ENCODE results near the gene HSD17B7.
"Not testable (repeated sequence)": the region's sequence is repeated elsewhere in the genome, so short reads cannot be mapped to it uniquely, and the experiment has no call there.

The HSD17B7 gene

GRCh38 chr1:162790303-162790984, at the start of gene HSD17B7:
Gene HSD17B7, plus strand, starts transcription at chr1:162790702. Its CDS starts 99 bp downstream, at chr1:162790801.
- DNase-seq, result peak; percentile 96

GRCh38 chr1:162740755-162741154, 49.7 kb upstream of the HSD17B7 start:
- DNase-seq, result no peak

GRCh38 chr1:162741574-162741973, 48.9 kb upstream of the HSD17B7 start:
- no peak for DNase-seq

GRCh38 chr1:162746264-162746942, 44.1 kb upstream of the HSD17B7 start:
- DNase-seq, result not testable (repeated sequence)

- no peak for DNase-seq
These were observed 37.4 kb upstream of the HSD17B7 start for GRCh38 chr1:162753001-162753658.

- DNase-seq, result no peak
These were observed 36.4 kb upstream of the HSD17B7 start for GRCh38 chr1:162753998-162754585.

GRCh38 chr1:162755306-162755705, 35.2 kb upstream of the HSD17B7 start:
- no peak for DNase-seq

- DNase-seq, result no peak
These were observed 34.0 kb upstream of the HSD17B7 start for GRCh38 chr1:162756523-162756922.

- DNase-seq, result no peak
These were observed 33.0 kb upstream of the HSD17B7 start for GRCh38 chr1:162757476-162757875.

- no peak for DNase-seq
These were observed 24.7 kb upstream of the HSD17B7 start for GRCh38 chr1:162765788-162766187.

GRCh38 chr1:162772571-162773154, 17.8 kb upstream of the HSD17B7 start:
- no peak for DNase-seq

- DNase-seq, result no peak
These were observed 16.5 kb upstream of the HSD17B7 start for GRCh38 chr1:162774007-162774406.

- DNase-seq, result no peak
These were observed 11.5 kb upstream of the HSD17B7 start for GRCh38 chr1:162779043-162779442.

- no peak for DNase-seq
These were observed 7.8 kb upstream of the HSD17B7 start for GRCh38 chr1:162782671-162783070.

- not testable (repeated sequence) for DNase-seq
These were observed 5.6 kb upstream of the HSD17B7 start for GRCh38 chr1:162784926-162785325.

GRCh38 chr1:162788783-162789182, 1.7 kb upstream of the HSD17B7 start:
- DNase-seq, result peak; percentile 66

GRCh38 chr1:162790985-162791357, 469 bp downstream of the HSD17B7 start:
- peak; percentile 58 for DNase-seq

- DNase-seq, result not testable (repeated sequence)
These were observed 3.8 kb downstream of the HSD17B7 start for GRCh38 chr1:162794284-162794683.

- not testable (repeated sequence) for DNase-seq
These were observed 6.2 kb downstream of the HSD17B7 start for GRCh38 chr1:162796617-162797279.

GRCh38 chr1:162799995-162800830, 9.7 kb downstream of the HSD17B7 start:
- DNase-seq, result peak; percentile 84

GRCh38 chr1:162807503-162807902, 17.0 kb downstream of the HSD17B7 start:
- not testable (repeated sequence) for DNase-seq

GRCh38 chr1:162812357-162812756, 21.9 kb downstream of the HSD17B7 start:
- not testable (repeated sequence) for DNase-seq

Data from DMS53 (cell line).